WERI-Rb-1 (cell line): Measurements from ENCODE around the gene IQGAP1.
"Not testable (repeated sequence)": the region's sequence is repeated elsewhere in the genome, so short reads cannot be mapped to it uniquely, and the experiment has no call there.

Source experiments
- DNase-seq: peaks from one replicate; pipeline ENCODE4 v3.0.0-alpha.2; 2020
- H3K27ac ChIP-seq: fragments of 250-450 bp; sonication (Bioruptor Pico); 2 replicates; pipeline ENCODE4 v1.5.1; 2020; ENCODE audit warnings: mild to moderate bottlenecking, moderate library complexity
- H3K27me3 ChIP-seq: fragments of 250-450 bp; sonication (Bioruptor Pico); 2 replicates; pipeline ENCODE4 v1.5.1; 2021; ENCODE audit warnings: mild to moderate bottlenecking, low read depth, moderate library complexity; ENCODE audit not compliant: insufficient read depth, severe bottlenecking
- H3K36me3 ChIP-seq: fragments of 250-450 bp; sonication (Bioruptor Pico); 2 replicates; pipeline ENCODE4 v1.5.1; 2020; ENCODE audit warnings: mild to moderate bottlenecking, moderate library complexity
- H3K4me3 ChIP-seq: 2 replicates; pipeline ENCODE4 v1.5.1; 2011; ENCODE audit warnings: low read depth, mild to moderate bottlenecking, control low read depth, low read length
- H3K9me3 ChIP-seq: fragments of 250-450 bp; sonication (Bioruptor Pico); 2 replicates; pipeline ENCODE4 v1.5.1; 2021; ENCODE audit warnings: mild to moderate bottlenecking, moderate library complexity; ENCODE audit not compliant: severe bottlenecking
- TF ChIP-seq, protein P1 (sequence below): IDR thresholded peaks from 2 replicates; pipeline ENCODE4 v1.5.1; 2011; ENCODE audit warnings: low read depth, mild to moderate bottlenecking, control low read depth, inconsistent platforms, low read length

Gene IQGAP1

DNA sequence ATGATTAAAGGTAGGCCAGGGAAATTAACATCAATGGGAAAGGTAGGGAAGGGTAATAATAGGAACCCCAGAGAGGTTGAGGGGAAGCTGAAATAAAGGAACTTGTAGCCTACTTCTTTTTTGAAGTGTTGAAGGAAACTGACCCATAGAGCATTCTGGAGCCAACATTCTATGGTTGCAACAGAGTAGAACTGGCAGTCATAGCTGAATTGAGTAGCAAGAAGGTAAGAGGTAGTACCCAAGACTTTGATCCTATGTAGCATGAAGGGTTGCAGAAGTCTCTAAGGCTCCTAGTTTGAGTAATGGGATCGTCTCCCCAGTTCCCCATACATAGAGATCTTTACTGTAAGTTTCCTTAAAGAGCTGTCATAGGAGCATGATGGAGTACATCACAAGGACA lies 43.4 kb upstream of the IQGAP1 start:
- H3K27me3 ChIP-seq: no peaks in the 10 kb centered on the region
- TF ChIP-seq, protein P1, sequence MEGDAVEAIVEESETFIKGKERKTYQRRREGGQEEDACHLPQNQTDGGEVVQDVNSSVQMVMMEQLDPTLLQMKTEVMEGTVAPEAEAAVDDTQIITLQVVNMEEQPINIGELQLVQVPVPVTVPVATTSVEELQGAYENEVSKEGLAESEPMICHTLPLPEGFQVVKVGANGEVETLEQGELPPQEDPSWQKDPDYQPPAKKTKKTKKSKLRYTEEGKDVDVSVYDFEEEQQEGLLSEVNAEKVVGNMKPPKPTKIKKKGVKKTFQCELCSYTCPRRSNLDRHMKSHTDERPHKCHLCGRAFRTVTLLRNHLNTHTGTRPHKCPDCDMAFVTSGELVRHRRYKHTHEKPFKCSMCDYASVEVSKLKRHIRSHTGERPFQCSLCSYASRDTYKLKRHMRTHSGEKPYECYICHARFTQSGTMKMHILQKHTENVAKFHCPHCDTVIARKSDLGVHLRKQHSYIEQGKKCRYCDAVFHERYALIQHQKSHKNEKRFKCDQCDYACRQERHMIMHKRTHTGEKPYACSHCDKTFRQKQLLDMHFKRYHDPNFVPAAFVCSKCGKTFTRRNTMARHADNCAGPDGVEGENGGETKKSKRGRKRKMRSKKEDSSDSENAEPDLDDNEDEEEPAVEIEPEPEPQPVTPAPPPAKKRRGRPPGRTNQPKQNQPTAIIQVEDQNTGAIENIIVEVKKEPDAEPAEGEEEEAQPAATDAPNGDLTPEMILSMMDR: no peak
- no peak overlapping the region for H3K27ac ChIP-seq
- H3K4me3 ChIP-seq: no peak overlapping the region
- no peaks in the 10 kb centered on the region for H3K9me3 ChIP-seq
- no peaks in the 10 kb centered on the region for H3K36me3 ChIP-seq
- no peak for DNase-seq

DNA sequence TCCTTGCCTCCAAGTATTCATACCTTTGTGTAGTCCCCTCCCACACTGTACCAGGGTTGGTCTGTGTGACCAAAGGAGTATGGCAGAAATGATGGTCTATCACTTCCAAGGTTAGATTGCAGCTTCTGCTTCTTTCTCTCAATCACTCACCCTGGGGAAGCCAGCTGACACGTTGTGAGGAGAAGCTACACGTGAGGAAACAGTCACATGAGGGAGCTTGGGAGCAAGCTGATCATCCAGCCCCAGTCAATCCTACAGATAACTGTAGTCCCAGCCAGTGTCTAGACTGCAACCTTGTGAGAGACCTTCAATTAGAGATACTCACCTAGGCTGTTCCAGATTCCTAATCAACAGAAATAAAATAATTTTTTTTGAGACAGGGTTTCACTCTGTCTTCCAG lies 42.2 kb upstream of the IQGAP1 start:
- no peak overlapping the region for H3K4me3 ChIP-seq
- no peaks in the 10 kb centered on the region for H3K27me3 ChIP-seq
- no peaks in the 10 kb centered on the region for H3K36me3 ChIP-seq
- TF ChIP-seq, protein P1: no peak
- H3K9me3 ChIP-seq: no peaks in the 10 kb centered on the region
- no peak for DNase-seq
- no peak overlapping the region for H3K27ac ChIP-seq

DNA sequence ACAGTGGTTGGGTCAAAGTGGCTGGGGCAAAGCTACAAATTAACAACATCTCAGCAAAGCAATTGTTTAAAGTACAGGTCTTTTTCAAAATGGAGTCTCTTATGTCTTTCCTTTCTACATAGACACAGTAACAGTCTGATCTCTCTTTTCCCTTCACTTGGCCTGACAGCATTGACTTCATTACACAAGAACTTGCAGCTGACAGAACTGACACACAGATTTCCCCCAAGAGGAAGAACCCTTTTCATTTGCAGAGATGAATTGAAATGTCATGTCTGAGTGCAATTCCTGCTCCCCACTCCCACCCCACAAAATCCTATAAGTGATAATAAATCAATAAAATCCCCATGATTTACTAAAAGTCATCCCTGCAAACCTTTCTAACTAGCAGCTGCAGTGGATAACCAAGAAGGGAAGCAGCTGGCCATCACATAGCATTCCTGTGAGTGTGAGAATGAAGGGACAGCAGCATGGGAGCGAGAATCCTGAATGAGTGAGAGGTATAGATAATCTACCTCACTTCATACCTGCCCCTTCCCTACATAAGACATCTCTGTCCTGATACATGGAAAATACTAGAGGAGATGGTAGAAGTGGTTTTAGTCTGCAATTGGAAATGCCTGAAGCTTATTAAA lies 40.5 kb upstream of the IQGAP1 start:
- H3K4me3 ChIP-seq, H3K9me3 ChIP-seq, H3K27me3 ChIP-seq, H3K36me3 ChIP-seq, H3K27ac ChIP-seq, DNase-seq: not testable (repeated sequence)

DNA sequence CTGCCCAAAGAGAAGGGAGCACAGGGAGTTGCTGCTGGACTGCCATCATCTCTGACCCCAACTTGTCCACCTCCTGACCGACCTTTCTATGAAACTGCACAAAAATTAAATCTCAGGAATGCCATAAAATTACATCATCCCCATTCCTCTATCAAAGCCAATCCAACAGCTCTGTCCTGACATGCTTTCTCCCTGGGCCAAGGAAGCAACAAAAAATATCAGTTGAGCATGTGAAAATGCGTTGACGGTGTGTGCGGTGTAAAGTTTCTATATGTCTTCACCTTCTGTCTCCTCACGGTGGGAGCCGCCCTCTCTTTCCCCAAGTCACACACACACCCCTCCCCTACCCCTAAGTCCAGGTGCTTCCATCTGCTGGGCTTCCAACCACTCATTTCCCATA lies 39.6 kb upstream of the IQGAP1 start:
- TF ChIP-seq, protein P1: no peak
- Histone ChIP-seq H3K9me3 (no peaks in the 10 kb centered on the region), H3K36me3 (no peaks in the 10 kb centered on the region), H3K4me3 (no peak overlapping the region), H3K27ac (no peak overlapping the region), H3K27me3 (no peaks in the 10 kb centered on the region)
- no peak for DNase-seq

DNA sequence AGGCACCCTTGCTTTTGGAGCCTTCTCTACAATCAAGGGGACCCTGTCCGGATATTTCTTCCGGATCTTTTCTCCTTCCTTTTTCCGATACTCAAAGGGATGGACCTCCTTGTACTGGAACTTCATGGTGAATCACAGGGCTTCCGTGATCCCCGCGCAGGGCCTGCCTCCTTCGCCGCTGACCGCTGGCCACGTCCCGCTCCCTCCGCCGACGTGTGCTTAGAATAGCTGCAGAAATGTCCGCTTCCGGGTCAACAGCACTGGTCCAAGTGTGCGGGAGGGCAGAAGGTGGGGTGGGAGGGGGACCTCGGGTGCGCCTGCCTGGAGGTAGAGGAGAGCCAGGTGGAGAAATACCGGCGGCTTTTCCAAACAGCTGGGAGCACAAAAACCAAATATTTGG lies 39.0 kb upstream of the IQGAP1 start:
- H3K9me3 ChIP-seq: no peaks in the 10 kb centered on the region
- no peaks in the 10 kb centered on the region for H3K27me3 ChIP-seq
- no peak for DNase-seq
- no peaks in the 10 kb centered on the region for H3K36me3 ChIP-seq
- no peak overlapping the region for H3K4me3 ChIP-seq
- TF ChIP-seq, protein P1: no peak
- H3K27ac ChIP-seq: no peak overlapping the region

DNA sequence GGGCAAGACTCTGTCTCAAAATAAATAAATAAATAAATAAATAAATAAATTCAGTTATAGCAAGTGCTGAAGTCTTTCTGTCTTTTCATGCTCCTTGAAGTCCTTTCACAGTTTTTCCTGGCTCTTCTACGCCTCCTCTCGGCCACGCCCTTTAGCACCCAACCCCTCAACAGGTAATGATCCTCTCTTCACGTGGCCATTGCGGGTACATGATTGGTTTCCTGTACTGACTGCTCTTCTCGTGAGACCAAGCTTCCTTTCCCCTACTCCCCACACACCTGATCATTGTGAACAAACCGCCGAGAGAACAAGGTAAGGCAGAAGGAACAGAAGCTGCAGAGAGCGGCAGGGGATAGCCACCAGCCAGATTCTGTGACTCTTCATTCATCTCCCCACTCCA lies 38.2 kb upstream of the IQGAP1 start:
- no peak for DNase-seq
- TF ChIP-seq, protein P1: no peak
- H3K9me3 ChIP-seq: no peaks in the 10 kb centered on the region
- H3K27me3 ChIP-seq: no peaks in the 10 kb centered on the region
- no peak overlapping the region for H3K4me3 ChIP-seq
- no peak overlapping the region for H3K27ac ChIP-seq
- H3K36me3 ChIP-seq: no peaks in the 10 kb centered on the region
